Fibroblast of mammary gland (primary cell): Measurements from ENCODE around the gene ELOVL1.

Source experiments
- DNase-seq: peaks from one replicate; pipeline ENCODE4 v3.0.0-alpha.2; 2010; ENCODE audit warnings: low read depth
- H3K4me3 ChIP-seq: 2 replicates; pipeline ENCODE4 v1.5.1; 2011; ENCODE audit warnings: low read depth, mild to moderate bottlenecking, low read length, moderate library complexity; ENCODE audit not compliant: control insufficient read depth
- TF ChIP-seq, protein P1 (sequence below): conservative IDR thresholded peaks from 2 replicates; pipeline ENCODE4 v1.5.1; 2011; ENCODE audit warnings: low read depth, low read length, inconsistent platforms; ENCODE audit not compliant: control insufficient read depth, insufficient read depth

ELOVL1 gene

DNA sequence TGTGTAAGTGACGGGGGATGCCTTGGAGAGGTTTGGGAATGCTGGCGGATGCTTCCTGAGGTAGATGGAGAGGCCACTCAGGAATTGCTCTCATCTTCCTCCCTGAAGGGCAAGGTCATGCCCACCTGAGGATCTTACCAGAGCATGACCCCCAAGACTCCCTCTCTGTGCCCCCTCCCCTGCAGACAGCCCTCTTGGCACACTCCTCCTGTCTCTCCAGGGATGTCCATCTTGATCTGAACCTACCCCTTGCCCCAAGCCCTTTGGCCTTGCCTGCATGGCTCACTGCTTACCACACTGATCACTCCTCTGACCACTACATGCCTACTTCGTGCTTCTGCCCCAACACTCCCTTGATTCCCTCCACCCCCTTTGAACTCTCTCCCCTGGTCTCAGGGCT is 48.0 kb downstream of the ELOVL1 start:
- no peak for DNase-seq
- H3K4me3 ChIP-seq = no peak overlapping the region
- TF ChIP-seq, protein P1, sequence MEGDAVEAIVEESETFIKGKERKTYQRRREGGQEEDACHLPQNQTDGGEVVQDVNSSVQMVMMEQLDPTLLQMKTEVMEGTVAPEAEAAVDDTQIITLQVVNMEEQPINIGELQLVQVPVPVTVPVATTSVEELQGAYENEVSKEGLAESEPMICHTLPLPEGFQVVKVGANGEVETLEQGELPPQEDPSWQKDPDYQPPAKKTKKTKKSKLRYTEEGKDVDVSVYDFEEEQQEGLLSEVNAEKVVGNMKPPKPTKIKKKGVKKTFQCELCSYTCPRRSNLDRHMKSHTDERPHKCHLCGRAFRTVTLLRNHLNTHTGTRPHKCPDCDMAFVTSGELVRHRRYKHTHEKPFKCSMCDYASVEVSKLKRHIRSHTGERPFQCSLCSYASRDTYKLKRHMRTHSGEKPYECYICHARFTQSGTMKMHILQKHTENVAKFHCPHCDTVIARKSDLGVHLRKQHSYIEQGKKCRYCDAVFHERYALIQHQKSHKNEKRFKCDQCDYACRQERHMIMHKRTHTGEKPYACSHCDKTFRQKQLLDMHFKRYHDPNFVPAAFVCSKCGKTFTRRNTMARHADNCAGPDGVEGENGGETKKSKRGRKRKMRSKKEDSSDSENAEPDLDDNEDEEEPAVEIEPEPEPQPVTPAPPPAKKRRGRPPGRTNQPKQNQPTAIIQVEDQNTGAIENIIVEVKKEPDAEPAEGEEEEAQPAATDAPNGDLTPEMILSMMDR = no peak

DNA sequence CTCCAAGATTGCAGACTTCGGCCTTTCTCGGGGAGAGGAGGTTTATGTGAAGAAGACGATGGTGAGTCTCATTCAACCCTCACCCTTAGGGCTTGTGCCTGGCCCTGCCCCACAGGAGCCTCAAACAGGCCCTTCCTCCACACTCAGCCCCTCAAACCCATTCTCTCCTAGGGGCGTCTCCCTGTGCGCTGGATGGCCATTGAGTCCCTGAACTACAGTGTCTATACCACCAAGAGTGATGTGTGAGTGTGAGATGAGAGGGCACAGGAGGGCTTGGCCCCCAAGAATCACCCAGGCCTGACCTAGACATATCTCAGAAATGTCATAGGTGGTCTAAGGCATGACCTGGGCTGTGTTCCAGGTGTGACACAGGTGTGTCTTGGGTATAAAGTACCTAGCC is 48.5 kb downstream of the ELOVL1 start:
- no peak for DNase-seq
- TF ChIP-seq, protein P1 = no peak
- no peak overlapping the region for H3K4me3 ChIP-seq

DNA sequence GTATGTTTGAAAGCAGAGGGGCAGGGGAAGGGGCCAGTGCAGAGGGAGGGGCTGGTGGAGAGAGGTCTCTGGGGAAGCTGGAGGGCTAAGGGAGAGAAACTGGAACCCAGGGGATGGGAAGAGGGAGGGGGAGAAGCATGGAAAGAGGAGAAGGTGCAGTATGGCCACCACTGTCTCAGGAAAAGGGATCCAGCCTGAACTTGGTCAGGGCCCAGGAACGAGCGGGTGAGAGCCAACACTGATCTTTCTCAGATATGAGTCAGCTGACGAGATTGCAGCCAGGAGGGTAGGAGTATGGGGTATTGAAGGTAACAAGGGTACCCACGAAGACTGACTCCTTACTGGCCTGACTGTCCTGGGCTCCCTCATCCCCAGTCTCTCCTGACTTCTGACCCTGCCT is 49.0 kb downstream of the ELOVL1 start:
- no peak for DNase-seq
- no peak overlapping the region for H3K4me3 ChIP-seq
- TF ChIP-seq, protein P1 = no peak

DNA sequence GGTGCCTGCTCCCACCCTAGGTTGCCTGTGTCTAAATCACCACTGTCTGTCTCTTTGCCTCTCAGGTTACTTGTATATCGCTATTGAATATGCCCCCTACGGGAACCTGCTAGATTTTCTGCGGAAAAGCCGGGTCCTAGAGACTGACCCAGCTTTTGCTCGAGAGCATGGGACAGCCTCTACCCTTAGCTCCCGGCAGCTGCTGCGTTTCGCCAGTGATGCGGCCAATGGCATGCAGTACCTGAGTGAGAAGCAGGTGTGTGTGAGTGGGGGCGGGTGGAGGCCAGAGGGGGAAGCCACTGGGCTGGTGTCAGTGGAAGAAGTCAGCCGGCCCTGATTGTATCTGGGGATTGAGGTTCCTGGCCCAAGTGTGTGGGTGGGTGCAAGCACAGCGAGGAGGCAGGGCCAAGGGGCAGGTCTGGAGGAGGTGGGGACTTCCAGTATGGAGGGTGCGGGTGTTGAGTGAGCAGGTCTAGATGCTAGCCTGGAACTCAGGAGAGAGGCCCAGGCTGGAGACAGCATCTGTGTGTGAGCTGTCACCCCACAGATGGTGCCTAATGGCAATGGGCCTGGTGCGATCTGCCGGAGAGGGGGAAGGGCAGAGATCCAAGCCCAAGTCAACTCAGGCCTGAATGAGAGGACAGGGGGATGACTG is 49.9 kb downstream of the ELOVL1 start:
- DNase-seq = peak; percentile 48
- H3K4me3 ChIP-seq = no peak overlapping the region
- TF ChIP-seq, protein P1 = no peak

DNA sequence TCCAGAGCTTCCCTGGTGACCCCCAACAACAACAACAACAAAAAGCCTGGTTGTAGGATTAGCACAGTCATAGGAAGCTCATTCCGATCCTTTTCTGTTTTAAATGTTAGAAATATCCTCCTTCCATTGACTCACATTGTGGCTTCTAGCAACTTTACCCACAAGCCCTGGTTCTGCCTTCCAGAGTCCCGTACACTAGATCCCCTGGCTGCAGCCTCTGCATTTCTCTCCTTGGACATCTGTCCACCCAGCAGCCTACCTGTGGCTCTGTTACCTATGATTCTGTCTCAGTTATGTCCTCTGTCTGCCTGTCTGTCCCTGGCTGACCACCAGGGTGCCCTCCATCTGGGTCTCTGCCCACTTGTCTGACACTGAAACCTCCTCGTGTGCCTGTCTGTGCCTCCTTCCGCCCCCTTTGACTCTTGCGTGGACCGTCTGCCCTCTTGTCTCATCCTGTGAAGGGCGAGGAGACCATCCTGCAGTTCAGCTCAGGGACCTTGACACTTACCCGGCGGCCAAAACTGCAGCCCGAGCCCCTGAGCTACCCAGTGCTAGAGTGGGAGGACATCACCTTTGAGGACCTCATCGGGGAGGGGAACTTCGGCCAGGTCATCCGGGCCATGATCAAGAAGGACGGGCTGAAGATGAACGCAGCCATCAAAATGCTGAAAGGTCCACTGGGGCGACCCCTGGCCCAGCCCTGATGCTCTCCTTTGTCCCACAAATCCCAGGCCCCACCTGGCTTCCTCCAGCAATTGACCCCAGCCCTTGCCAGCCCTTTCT is 50.9 kb downstream of the ELOVL1 start:
- TF ChIP-seq, protein P1 = peak; percentile 20
- DNase-seq = no peak
- no peak overlapping the region for H3K4me3 ChIP-seq

DNA sequence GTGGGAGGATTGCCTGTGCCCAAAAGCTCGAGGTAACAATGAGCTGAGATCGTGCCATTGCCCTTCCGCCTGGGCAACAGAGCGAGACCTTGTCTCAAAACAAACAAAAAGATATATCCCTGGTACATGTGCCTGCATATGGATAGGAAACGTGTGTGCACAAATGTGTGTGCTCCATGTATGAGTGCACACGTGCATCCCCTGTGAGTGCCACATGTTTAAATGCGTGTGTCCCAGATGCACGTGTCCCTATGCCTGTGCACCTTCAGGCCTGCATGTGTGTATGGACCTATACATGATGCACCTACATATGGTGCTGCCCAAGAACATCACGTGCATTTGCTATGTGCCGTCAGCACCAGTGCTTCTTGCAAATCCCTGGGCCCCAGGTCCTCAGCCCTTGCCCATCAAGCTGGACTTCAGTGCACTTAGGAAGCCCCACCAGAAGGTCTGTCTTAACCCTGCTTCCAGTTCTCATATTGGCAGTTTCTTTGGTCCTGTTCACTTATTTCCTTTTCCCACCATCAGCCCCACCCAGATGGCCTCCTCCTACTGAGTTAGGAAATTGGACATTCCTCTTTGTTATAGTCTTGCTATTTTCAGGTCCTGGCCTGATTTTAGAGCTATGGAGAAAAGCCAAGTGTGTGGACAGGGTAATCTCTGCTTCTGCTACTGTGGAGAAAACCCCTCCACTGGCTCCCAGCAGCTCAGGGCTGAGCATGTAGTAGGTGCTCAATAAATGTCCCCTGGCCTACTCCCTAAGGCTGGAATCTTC is 51.7 kb downstream of the ELOVL1 start:
- DNase-seq = no peak
- TF ChIP-seq, protein P1 = no peak
- H3K4me3 ChIP-seq = no peak overlapping the region
